GM12801 (cell line): ENCODE data around the gene DHRS12.

Source experiments
- TF ChIP-seq, protein P1 (sequence below): IDR thresholded peaks from one replicate; pipeline ENCODE4 v1.5.1; 2011; ENCODE audit warnings: control low read depth; ENCODE audit not compliant: insufficient read length; ENCODE audit errors: extremely low read depth

The DHRS12 gene

DNA sequence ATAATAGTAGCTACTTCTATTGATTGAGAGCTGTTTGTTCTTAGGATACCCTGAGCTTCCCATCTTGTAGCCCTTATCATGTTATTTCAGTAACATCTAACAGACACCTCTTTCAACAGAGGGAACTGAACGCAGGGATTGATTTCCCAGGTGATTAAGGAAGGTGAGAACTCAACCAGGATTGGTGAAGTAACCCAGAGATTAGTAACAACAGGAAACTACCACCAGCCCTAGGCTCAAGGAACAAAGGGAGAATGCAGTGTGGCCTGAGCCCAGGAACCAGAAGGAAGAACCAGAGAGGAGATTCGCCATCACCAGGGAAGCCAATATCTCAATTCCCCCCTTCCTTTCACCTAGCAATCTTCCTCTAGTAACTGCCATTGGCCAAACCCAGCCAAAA lies 8.5 kb downstream of the DHRS12 start:
- TF ChIP-seq, protein P1, sequence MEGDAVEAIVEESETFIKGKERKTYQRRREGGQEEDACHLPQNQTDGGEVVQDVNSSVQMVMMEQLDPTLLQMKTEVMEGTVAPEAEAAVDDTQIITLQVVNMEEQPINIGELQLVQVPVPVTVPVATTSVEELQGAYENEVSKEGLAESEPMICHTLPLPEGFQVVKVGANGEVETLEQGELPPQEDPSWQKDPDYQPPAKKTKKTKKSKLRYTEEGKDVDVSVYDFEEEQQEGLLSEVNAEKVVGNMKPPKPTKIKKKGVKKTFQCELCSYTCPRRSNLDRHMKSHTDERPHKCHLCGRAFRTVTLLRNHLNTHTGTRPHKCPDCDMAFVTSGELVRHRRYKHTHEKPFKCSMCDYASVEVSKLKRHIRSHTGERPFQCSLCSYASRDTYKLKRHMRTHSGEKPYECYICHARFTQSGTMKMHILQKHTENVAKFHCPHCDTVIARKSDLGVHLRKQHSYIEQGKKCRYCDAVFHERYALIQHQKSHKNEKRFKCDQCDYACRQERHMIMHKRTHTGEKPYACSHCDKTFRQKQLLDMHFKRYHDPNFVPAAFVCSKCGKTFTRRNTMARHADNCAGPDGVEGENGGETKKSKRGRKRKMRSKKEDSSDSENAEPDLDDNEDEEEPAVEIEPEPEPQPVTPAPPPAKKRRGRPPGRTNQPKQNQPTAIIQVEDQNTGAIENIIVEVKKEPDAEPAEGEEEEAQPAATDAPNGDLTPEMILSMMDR: no peak

DNA sequence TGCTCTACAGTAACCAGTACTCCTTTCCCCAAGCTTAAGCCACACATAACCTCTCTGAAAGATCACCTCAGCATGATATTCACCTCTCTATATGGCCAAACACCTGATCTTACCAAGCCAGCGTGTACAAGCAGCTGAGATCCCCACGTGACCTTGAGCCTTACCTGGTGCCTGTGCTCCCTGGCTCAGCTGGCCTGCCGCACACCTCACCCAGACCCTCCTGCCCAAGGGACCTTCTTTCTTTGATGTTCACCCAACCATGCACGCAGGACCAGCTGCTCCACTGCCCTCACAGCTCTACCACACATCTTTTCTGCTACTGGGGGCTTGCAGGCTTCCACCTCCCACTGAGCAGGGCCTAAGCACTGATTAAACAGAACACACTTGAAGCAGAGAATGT lies 9.0 kb downstream of the DHRS12 start:
- TF ChIP-seq, protein P1: no peak

DNA sequence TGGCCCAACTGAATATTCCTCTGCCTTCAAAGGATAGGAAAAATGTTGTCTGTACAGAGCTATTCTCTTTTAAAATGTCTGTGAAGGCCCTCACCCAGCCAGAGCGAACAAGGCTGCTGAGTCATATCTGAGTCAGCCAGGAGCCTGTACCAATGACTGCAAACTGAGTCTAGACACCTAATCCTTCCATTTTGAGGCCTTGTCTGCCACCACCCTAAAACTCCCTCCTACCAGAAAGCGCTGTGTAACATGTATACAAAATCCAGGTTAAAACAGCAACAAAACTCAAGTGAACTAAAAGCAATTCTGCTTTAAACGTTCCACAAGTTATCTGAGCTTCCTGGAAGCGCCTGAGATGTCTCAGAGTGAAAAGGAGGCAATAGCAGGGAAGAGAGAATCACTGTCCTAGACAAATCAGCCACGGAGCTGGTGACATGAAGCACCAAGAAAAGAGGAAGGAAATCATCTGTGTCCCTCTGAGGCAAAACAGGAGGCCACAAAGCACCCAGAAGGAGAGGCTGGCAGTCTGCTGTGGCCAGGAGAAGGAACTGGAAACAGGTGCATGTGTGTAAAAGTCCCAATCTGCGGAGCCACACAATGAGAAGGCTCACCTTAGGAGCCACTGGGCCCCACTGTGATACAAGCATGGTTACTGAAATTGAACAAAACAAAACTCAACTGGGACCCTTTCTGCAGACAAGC lies 10.2 kb downstream of the DHRS12 start:
- TF ChIP-seq, protein P1: no peak

DNA sequence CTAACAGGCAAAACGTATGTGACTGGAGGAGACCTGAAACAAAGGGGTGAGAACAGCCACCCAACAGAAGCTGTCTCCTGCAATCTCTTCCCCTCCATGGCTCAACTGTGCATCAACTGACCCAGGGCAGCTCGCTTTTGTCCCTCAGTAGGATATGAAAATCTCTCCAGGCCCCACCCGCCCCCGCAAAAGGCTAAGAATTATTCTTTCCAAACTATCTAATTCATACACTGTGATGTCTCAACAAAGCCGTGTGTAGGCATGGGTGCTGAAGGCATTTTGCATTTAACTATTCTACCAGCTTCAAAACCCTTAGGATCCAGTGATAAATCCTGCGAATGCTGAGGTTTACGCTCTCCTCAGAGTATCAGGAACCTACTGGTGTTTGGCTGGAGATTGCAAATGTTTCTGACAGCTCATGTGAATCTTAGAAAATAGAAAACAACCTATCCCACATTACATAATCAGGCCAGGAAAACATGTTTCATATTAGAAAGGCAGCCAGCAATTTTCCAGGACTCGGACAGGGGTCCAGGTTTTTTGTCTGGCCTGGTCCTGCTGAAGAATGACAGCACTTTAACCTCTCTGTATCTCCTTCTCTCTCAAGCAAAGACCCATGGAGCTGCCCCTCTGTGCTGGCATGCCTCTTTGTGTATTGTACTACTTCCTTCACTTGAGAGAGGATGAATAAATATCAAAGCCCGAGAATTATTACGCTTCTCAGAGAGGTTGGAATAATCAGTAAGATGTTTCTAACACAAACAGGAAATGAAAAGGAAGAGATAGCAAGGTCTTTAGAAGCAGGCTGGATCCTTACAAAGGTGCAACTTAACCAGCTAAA lies 17.3 kb downstream of the DHRS12 start:
- TF ChIP-seq, protein P1: no peak

DNA sequence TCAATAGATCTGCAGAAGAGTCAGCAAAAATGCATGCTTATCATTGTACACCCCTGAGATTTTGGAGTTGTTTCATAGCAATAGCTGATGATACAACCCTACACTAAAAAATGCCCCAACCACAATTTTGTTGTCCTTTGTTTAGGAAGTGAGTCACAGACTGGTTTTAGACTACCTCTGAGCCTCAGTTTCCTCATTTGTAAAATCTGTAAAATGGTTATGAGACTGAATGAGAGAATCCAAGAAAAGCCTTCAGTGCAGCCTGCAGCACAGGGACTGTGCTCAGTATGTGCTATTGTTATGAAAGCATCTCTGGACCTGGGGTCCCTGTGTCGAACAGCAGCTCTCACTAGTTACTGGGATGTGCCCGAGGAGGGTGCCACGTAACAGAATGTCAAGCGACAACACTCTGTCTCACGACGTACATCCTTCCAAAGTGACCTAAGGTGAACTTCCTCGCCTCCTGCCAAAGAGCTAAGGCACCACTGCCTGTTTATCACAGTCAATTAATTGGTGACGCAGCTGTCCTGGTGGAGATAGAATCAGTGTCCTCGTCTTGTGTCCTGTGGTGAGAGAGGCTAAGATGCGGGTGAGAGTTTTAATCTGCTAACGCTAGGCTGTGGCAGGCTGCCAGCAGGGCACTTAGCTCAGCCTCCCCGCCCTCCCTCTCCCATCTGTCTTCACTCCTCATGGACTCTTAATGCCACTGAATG lies 18.1 kb downstream of the DHRS12 start:
- TF ChIP-seq, protein P1: no peak

DNA sequence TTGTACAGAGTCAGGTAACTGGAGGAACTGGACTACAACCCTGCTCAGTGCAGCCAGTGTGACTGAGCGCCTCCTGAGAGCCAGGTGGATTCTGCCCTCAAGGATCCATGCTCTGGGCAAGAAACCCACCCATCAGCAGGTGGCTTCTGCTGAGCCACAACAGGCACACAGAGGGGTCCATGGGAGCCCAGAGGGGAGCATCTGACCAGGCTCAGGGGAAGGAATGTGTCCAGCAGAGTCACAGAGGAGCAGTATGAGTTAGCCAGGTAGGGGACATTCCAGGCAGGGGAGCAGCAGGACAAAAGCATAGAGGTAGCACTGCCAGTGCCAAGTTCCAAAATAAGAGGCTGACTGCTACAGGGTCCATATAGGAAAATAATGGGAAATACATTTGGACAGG lies 19.9 kb downstream of the DHRS12 start:
- TF ChIP-seq, protein P1: no peak

DNA sequence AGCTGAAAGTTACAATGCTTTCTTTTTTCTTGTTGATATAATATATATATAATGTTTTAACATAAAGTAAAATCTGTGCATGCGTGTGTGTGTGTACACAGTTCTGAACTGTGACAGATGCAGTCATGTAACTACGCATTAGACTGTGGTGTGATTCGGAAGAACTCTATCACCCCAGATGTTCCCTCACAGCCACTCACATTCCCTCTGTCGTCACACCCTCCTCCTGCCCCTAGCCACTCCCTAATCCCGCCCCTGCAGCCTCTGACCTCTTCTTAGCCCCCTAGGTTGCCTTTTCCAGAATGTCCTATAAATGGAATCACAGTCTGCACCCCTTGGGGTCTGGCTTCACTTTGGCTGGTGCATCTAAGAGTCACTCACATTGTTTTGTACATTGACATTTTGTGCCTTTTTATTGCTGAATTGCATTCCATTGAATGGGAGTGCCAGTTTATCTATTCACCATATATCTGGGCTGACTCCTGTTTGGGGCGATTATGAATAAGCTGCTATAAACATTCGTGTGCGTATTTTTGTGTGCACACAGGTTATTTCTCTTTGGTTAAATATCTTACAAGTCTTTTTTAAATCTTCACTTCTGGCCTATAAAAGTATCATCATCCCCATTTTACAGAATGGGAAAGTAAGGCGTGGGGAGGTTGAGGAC lies 20.4 kb downstream of the DHRS12 start:
- TF ChIP-seq, protein P1: no peak
